Kidney epithelial cell (primary cell): Measurements from ENCODE around the gene YARS1. TPM values are rescaled to one million over a fixed set of nuclear protein-coding genes. Genes with fewer than 3 reads are reported as not detected.

ENCODE experiments used
- DNase-seq: peaks from one replicate; pipeline ENCODE4 v3.0.0-alpha.2; 2010; ENCODE audit warnings: low read depth
- H3K27me3 ChIP-seq: 2 replicates; pipeline ENCODE4 v1.6.0; 2011; ENCODE audit warnings: low read length; ENCODE audit not compliant: control insufficient read depth, insufficient read depth
- H3K36me3 ChIP-seq: 2 replicates; pipeline ENCODE4 v1.5.1; 2011; ENCODE audit warnings: low read length; ENCODE audit not compliant: control insufficient read depth, insufficient read depth
- H3K4me3 ChIP-seq: 2 replicates; pipeline ENCODE4 v1.5.1; 2011; ENCODE audit warnings: low read depth, mild to moderate bottlenecking, control low read depth, low read length
- total RNA-seq: library from RNA; depleted of rRNA; stranded (reverse); fragments of >200 nt; gene quantifications from 2 replicates; pipeline ENCODE4 v1.2.3, GENCODE V29; 2015
- TF ChIP-seq, protein P1 (sequence below): IDR thresholded peaks from 2 replicates; pipeline ENCODE4 v1.5.1; 2011; ENCODE audit warnings: mild to moderate bottlenecking, moderate library complexity, low read length, control low read depth, inconsistent platforms; ENCODE audit not compliant: insufficient read depth, poor library complexity, severe bottlenecking

The YARS1 gene
- total RNA-seq, 1 donor from 2014 or later = 167 TPM

DNA sequence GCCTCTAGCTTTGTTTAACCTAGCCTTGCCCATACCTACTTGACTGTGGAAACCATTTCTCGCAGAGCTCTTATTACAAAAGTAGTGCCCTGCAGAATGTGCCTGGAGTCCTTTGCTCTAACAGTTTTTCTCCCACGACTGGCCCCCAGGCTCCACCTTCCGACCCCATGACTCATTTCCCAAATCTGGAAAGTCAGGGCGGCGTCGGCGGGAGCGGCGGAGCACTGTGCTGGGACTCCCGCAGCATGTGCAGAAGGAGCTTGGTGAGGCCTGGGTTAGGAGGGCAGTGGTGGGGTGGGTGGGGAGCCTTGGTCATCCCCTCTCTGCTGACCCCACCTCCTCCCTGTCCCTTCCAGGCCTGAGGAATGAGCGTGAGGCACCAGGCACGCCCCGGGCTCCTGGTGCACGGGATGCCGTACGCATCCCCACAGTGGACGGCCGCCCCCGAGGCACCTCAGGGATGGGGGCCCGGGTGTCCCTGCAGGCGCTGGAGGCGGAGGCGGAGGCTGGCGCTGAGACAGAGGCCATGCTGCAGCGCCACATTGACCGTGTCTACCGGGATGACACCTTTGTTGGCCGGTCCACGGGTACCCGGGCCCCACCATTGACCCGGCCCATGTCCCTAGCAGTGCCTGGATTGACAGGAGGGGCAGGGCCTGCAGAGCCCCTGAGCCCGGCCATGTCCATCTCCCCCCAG is 47.5 kb downstream of the YARS1 start:
- TF ChIP-seq, protein P1, sequence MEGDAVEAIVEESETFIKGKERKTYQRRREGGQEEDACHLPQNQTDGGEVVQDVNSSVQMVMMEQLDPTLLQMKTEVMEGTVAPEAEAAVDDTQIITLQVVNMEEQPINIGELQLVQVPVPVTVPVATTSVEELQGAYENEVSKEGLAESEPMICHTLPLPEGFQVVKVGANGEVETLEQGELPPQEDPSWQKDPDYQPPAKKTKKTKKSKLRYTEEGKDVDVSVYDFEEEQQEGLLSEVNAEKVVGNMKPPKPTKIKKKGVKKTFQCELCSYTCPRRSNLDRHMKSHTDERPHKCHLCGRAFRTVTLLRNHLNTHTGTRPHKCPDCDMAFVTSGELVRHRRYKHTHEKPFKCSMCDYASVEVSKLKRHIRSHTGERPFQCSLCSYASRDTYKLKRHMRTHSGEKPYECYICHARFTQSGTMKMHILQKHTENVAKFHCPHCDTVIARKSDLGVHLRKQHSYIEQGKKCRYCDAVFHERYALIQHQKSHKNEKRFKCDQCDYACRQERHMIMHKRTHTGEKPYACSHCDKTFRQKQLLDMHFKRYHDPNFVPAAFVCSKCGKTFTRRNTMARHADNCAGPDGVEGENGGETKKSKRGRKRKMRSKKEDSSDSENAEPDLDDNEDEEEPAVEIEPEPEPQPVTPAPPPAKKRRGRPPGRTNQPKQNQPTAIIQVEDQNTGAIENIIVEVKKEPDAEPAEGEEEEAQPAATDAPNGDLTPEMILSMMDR = no peak
- Histone ChIP-seq H3K27me3 (no peaks in the 10 kb centered on the region), H3K36me3 (peaks cover 1% of the 10 kb centered on the region), H3K4me3 (no peak overlapping the region)
- DNase-seq = no peak

DNA sequence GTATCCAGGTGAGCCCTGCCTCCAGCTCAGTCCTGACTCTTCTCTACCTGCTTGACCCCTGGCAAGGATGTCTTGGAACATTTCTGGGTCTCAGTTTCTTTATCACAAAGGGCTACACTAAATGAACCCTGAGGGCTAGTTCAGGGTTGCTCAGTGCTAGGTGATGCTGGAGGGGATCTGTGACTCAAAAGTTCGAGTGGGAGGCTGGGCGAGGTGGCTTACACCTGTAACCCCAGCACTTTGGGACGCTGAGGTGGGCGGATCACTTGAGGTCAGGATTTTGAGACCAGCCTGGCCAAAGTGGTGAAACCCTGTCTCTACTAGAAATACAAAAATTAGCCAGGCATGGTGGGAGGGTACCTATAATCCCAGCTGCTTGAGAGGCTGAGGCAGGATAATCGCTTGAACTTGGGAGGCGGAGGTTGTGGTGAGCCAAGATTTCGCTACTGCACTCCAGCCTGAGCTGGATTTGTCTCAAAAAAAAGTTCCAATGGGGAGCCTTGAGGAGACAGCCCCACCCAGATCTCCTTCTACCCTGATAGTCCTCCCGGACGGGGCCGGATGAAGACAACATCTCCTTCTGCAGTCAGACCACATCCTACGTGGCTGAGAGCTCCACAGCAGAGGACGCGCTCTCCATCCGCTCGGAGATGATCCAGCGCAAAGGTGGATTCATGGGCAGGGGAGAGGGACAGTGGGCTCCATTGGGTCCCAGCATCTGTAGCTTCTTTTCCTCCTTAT is 48.9 kb downstream of the YARS1 start:
- TF ChIP-seq, protein P1 = no peak
- Histone ChIP-seq H3K27me3 (no peaks in the 10 kb centered on the region), H3K36me3 (peaks cover 1% of the 10 kb centered on the region), H3K4me3 (no peak overlapping the region)
- DNase-seq = no peak

DNA sequence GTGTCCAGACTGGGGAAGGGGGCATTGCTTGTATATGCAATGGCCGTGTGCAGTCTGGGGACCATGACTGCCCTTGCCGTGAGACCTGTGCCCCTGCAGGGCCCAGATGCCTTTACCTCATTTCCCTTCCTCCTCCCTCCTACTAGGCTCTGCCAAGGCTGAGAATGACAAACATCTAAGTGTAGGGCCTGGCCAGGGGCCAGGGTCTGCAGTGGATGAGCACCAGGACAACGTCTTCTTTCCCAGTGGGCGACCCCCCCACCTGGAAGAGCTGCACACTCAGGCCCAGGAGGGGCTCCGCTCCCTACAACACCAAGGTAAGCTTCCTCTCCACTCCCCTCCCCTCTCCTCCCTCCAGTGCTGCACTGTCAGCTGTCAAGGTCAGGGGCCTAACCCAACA is 49.5 kb downstream of the YARS1 start:
- DNase-seq = no peak
- H3K27me3 ChIP-seq = no peaks in the 10 kb centered on the region
- TF ChIP-seq, protein P1 = no peak
- no peak overlapping the region for H3K4me3 ChIP-seq
- H3K36me3 ChIP-seq = no peaks in the 10 kb centered on the region

DNA sequence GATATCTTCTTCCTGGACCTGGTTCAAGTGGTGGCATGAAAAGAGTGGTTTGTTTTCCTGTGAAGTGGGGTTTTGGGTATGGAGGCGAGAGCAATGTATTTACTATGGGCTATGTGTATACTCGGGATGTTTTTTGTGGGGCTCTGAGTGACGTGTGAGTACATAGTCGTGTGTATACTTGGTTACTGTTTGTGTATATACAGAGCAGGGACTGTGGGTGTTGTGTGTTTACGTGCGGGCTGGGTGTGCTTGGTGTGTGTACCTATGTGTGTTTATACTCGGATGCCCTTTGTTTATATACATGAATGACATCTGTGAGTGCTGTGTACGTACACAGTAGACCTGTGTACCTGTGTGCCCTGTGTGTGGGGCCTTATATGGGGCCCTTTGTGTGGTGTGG is 50.0 kb downstream of the YARS1 start:
- Histone ChIP-seq H3K4me3 (no peak overlapping the region), H3K27me3 (no peaks in the 10 kb centered on the region), H3K36me3 (no peaks in the 10 kb centered on the region)
- TF ChIP-seq, protein P1 = no peak
- no peak for DNase-seq

DNA sequence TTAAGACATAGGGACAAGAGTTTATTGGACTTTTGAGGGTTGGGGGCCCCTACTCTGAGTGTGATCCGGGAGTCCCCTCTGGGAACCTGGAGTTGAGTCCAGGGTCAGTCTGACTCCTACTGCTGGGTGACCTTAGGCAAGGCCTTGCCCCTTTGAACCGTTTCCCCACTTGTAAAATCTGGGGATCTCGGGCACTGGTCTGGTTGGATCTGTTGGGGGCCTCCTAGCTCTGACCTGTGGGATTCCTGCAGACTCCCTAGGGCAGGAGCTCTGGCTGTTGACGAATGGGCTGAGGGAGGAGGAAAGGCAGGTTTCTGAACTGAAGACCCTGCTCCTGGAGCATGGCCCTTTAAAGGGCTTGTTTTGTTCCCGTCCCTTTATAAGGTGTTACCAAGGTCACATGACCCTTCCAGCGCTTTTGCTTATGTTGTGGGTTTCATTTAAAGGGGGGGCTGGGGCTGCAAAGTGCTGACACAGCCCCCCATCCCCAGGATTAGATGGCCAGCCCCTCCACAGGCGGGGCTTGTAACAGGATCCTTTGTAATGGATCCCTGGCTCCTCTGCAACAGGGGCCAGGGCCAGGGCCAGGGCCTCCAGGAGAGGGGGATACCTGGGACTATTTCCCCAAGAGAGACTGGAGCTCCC is 50.7 kb downstream of the YARS1 start:
- TF ChIP-seq, protein P1 = no peak
- no peak for DNase-seq
- Histone ChIP-seq H3K36me3 (no peaks in the 10 kb centered on the region), H3K27me3 (no peaks in the 10 kb centered on the region), H3K4me3 (no peak overlapping the region)
